Myometrial cell (primary cell): Measurements from ENCODE around the gene ZNF385D. TPM values are rescaled to one million over a fixed set of nuclear protein-coding genes. Genes with fewer than 3 reads are reported as not detected.

Experiments used
- total RNA-seq: library from RNA; depleted of rRNA; stranded (reverse); fragments of >200 nt; gene quantifications from 2 replicates; pipeline ENCODE4 v1.2.3, GENCODE V29; 2015

ZNF385D gene, protein sequence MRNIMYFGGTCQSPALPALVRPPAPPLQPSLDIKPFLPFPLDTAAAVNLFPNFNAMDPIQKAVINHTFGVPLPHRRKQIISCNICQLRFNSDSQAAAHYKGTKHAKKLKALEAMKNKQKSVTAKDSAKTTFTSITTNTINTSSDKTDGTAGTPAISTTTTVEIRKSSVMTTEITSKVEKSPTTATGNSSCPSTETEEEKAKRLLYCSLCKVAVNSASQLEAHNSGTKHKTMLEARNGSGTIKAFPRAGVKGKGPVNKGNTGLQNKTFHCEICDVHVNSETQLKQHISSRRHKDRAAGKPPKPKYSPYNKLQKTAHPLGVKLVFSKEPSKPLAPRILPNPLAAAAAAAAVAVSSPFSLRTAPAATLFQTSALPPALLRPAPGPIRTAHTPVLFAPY
- total RNA-seq: 0.35 and 6.6 TPM in 2 replicates

DNA sequence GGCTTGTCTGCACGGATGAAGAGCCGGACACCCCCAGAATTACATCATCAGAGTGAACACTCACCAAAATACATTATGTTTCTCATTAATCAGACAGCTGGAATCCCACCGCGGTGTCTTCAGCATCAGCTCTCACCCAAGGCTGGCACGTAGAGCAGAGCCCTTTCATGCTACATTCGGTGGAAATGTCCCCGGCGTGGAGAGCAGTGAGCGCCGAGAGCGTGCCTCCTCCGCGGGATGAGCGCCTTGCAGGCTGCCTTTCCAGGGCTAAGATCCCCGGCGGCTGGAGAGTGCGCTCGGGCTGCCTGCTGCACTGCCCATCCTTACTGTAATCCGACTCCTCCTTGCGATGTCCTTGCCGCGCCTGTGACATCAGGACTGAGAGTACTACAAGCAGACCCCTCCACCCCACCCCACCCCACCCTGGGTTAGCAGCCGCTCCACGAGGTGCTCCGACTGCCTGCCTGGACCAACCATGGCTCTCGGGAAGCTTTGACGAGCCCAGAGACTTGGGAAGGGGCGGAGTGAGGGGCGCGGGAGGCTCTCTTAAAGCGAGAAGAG lies at the start of gene ZNF385D:
ZNF385D (minus strand) TSS at position 380 of the 561 bp plus-strand sequence; CDS start at position 86, 294 bp downstream.

